Endodermal cell (in vitro differentiated cells): ENCODE data around the gene COX4I2. TPM values are rescaled to one million over a fixed set of nuclear protein-coding genes. Genes with fewer than 3 reads are reported as not detected.
"Not testable (repeated sequence)": the region's sequence is repeated elsewhere in the genome, so short reads cannot be mapped to it uniquely, and the experiment has no call there.

Experiments used
- DNase-seq: peaks from one replicate; pipeline ENCODE4 v3.0.0-alpha.2; 2017
- H3K27ac ChIP-seq: 2 replicates; pipeline ENCODE4 v1.5.1; 2013; ENCODE audit warnings: mild to moderate bottlenecking, low read depth, low read length, moderate library complexity
- H3K27me3 ChIP-seq: 2 replicates; pipeline ENCODE4 v1.6.1; 2013; ENCODE audit warnings: mild to moderate bottlenecking, low read length, moderate library complexity; ENCODE audit not compliant: insufficient read depth, control insufficient read depth, poor library complexity, severe bottlenecking
- H3K36me3 ChIP-seq: 2 replicates; pipeline ENCODE4 v1.7.0; 2013; ENCODE audit warnings: mild to moderate bottlenecking, low read length, moderate library complexity; ENCODE audit not compliant: control insufficient read depth, insufficient read depth
- H3K4me1 ChIP-seq: one replicate; pipeline ENCODE4 v1.7.0; 2013; ENCODE audit warnings: low read length; ENCODE audit not compliant: control insufficient read depth, insufficient read depth
- H3K4me3 ChIP-seq: 2 replicates; pipeline ENCODE4 v1.5.1; 2013; ENCODE audit warnings: mild to moderate bottlenecking, low read length, moderate library complexity
- H3K9ac ChIP-seq: 2 replicates; pipeline ENCODE4 v1.6.1; 2013; ENCODE audit warnings: mild to moderate bottlenecking, low read length, moderate library complexity; ENCODE audit not compliant: poor library complexity, severe bottlenecking; ENCODE audit errors: extremely low read depth
- H3K9me3 ChIP-seq: 2 replicates; pipeline ENCODE4 v1.6.1; 2013; ENCODE audit warnings: mild to moderate bottlenecking, low read length, moderate library complexity; ENCODE audit not compliant: control insufficient read depth
- H3K27ac Mint-ChIP-seq: 2 replicates; pipeline ENCODE4 v1.8.0; 2020; ENCODE audit warnings: mixed read lengths
- H3K27me3 Mint-ChIP-seq: 2 replicates; pipeline ENCODE4 v1.8.0; 2021; ENCODE audit warnings: mild to moderate bottlenecking, mixed read lengths; ENCODE audit not compliant: insufficient read depth
- H3K36me3 Mint-ChIP-seq: 2 replicates; pipeline ENCODE4 v1.8.0; 2020; ENCODE audit warnings: low read depth, mixed read lengths
- H3K4me1 Mint-ChIP-seq: 2 replicates; pipeline ENCODE4 v1.8.0; 2020; ENCODE audit warnings: mixed read lengths
- H3K4me3 Mint-ChIP-seq: 2 replicates; pipeline ENCODE4 v1.8.0; 2020; ENCODE audit warnings: mild to moderate bottlenecking, moderate library complexity, mixed read lengths
- H3K9me3 Mint-ChIP-seq: 2 replicates; pipeline ENCODE4 v1.8.0; 2020; ENCODE audit warnings: mild to moderate bottlenecking, mixed read lengths
- WGBS, 2 experiments: methylation state at CpG; one replicate each; pipeline versions ENCODE4 v1.1.5 to v1.1.7; 2013; ENCODE audit warnings: missing lambda C conversion rate in 2 of 2, mixed read lengths in 1 of 2; ENCODE audit not compliant: insufficient coverage in 1 of 2, insufficient read length in 1 of 2; 5-methylcytosine and 5-hydroxymethylcytosine counted together
- total RNA-seq, 2 donors: library from RNA; stranded (reverse); fragmentation: NEBNext Ultra II Directional in 1 of 2; extraction: Animal tissue kit (Norgen Biotek cat#: 25700) in 1 of 2; gene quantifications; 2 replicates in 1 of 2; 3 replicates in 1 of 2; pipeline ENCODE4 v1.2.1, GENCODE V29; 2021
- TF ChIP-seq, protein P1 (sequence below): fragments of 200-600 bp; sonication (generic); conservative IDR thresholded peaks from 2 replicates; pipeline ENCODE4 v1.5.0; 2021; ENCODE audit warnings: antibody characterized with exemption, mild to moderate bottlenecking

The COX4I2 gene
- total RNA-seq, 2 donors from 2014 or later, result not detected

DNA sequence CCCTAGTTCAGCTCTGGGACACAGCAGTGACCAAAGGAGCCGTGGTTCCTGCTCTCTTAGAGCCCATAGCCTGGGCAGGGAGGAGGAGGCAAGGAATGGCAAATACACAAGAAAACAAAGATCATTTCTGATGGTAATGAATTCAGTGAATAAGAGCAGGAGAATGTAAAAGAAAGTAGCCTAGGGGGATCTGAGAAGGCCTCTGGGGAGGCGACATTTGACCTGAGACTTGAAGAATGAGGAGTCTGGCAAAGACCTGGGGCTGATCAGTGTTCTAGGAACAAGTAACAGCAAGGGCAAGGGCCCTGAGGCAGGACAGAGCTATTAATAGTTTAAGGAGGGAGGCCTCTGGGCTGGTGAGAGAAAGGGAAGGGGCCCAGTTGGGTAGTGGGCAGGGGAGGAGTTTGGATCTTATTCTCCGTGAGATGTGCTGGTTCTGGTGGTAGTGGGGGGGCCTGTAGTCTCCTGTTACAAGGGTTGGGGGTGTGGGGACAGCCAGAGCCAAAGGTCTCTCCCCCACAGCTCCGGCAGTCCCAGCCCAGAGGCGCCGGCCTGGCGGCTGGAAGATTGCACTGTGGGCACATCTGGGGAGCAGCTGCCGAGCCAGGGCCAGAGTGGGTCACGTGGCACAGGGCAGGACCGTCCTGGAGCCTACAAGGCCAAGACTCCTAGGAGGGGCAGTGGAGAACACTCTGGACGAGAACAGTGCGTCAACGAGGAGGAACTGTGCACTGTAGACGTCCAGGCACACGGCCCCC lies 41.9 kb upstream of the COX4I2 start:
- no peaks in the 10 kb centered on the region for H3K36me3 ChIP-seq
- H3K27me3 ChIP-seq, result no peaks in the 10 kb centered on the region
- H3K9me3 Mint-ChIP-seq, result no peaks in the 10 kb centered on the region
- H3K9me3 ChIP-seq, result no peaks in the 10 kb centered on the region
- H3K4me3 Mint-ChIP-seq, result no peak overlapping the region
- no peak overlapping the region for H3K9ac ChIP-seq
- H3K4me1 ChIP-seq, result peaks cover 4% of the 10 kb centered on the region
- peaks cover 29% of the 10 kb centered on the region for H3K4me1 Mint-ChIP-seq
- no peaks in the 10 kb centered on the region for H3K27me3 Mint-ChIP-seq
- DNase-seq, result peak; percentile 85
- H3K36me3 Mint-ChIP-seq, result no peaks in the 10 kb centered on the region
- peak overlapping the region; percentile 87 for H3K27ac Mint-ChIP-seq
- H3K27ac ChIP-seq, result peak overlapping the region; percentile 78
- TF ChIP-seq, protein P1, sequence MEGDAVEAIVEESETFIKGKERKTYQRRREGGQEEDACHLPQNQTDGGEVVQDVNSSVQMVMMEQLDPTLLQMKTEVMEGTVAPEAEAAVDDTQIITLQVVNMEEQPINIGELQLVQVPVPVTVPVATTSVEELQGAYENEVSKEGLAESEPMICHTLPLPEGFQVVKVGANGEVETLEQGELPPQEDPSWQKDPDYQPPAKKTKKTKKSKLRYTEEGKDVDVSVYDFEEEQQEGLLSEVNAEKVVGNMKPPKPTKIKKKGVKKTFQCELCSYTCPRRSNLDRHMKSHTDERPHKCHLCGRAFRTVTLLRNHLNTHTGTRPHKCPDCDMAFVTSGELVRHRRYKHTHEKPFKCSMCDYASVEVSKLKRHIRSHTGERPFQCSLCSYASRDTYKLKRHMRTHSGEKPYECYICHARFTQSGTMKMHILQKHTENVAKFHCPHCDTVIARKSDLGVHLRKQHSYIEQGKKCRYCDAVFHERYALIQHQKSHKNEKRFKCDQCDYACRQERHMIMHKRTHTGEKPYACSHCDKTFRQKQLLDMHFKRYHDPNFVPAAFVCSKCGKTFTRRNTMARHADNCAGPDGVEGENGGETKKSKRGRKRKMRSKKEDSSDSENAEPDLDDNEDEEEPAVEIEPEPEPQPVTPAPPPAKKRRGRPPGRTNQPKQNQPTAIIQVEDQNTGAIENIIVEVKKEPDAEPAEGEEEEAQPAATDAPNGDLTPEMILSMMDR, result no peak
- H3K4me3 ChIP-seq, result no peak overlapping the region
- WGBS, 2 experiments, result 57 to 80% methylated on average over 11 to 15 of the region's 15 CpGs

DNA sequence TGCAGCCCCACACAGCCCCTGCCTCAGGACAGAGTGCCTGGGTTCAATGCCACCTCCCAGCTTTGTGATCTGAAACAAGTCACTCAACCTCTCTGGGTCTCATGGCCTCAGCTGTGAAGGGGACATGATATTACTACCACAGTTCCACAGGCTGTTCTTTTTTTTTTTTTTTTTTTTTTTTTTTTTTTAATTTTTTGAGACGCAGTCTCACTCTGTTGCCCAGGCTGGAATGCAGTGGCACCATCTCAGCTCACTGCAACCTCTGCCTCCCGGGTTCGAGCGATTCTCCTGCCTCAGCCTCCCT lies 41.3 kb upstream of the COX4I2 start:
- not testable (repeated sequence) for H3K9ac ChIP-seq, H3K9me3 ChIP-seq, H3K4me3 ChIP-seq, H3K27me3 Mint-ChIP-seq, H3K4me1 ChIP-seq, H3K9me3 Mint-ChIP-seq, DNase-seq, H3K4me3 Mint-ChIP-seq, H3K36me3 Mint-ChIP-seq, H3K27me3 ChIP-seq, H3K36me3 ChIP-seq
- Mint-ChIP-seq H3K27ac (peak overlapping the region; percentile 92), H3K4me1 (peaks cover 24% of the 10 kb centered on the region)
- 90 to 95% methylated on average over 3 to 4 of the region's 4 CpGs for WGBS, 2 experiments
- peak overlapping the region; percentile 78 for H3K27ac ChIP-seq

DNA sequence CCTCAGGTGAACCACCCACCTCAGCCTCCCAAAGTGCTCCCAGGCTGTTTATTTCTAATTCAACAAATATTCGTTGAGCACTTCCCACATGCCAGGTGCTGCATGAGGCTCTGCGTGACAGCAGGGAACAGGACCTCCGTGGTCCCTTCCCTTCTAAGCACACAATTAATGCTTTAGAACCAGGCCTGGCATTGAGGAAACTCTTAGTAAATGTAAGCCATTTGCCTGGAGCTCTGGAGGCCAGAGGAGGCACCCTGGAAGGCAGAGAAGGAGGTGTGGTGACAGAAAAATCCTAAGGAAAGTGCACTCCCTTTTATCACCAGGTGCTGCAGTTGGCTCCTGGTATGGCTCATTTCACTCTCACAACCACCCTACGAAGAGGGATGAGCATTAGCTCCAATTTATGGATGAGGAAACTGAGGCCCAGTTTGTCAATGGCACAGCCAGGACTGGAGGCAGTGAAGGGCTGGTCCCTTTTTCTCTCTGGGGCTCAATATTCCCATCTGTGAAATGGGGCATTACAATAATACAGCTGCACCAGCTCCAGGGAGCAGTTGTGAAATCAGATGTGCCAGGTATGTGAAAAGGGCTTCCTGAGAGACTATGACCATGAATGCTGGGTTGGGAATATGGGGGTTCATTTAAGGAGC lies 40.8 kb upstream of the COX4I2 start:
- Mint-ChIP-seq H3K36me3 (no peaks in the 10 kb centered on the region), H3K27me3 (no peaks in the 10 kb centered on the region), H3K4me1 (peaks cover 24% of the 10 kb centered on the region), H3K4me3 (no peak overlapping the region), H3K27ac (peak overlapping the region; percentile 92), H3K9me3 (no peaks in the 10 kb centered on the region)
- H3K9ac ChIP-seq, result no peak overlapping the region
- H3K4me3 ChIP-seq, result no peak overlapping the region
- H3K4me1 ChIP-seq, result no peaks in the 10 kb centered on the region
- no peaks in the 10 kb centered on the region for H3K9me3 ChIP-seq
- TF ChIP-seq, protein P1, result peak; percentile 25
- H3K27me3 ChIP-seq, result no peaks in the 10 kb centered on the region
- no peaks in the 10 kb centered on the region for H3K36me3 ChIP-seq
- H3K27ac ChIP-seq, result no peak overlapping the region
- WGBS, 2 experiments, result 47 to 68% methylated on average over 3 to 4 of the region's 4 CpGs
- peak; percentile 68 for DNase-seq
